Activated CD4-positive, alpha-beta memory T cell treated with anti-CD3 and anti-CD28 coated beads, Interleukin-2, amount 10 ng/mL, durations not matched to agents 7 days and 5 days (primary cell): ENCODE measurements around the gene CLK3. TPM values are rescaled to one million over a fixed set of nuclear protein-coding genes. Genes with fewer than 3 reads are reported as not detected.
"Not testable (repeated sequence)": the region's sequence is repeated elsewhere in the genome, so short reads cannot be mapped to it uniquely, and the experiment has no call there.

Experiments used
- CTCF ChIA-PET: fragments of 350-600 bp; sonication (Branson Sonifier 250); formaldehyde crosslinking; loops from one replicate; lab custom pipeline; 2021; ENCODE audit warnings: antibody characterized with exemption, inconsistent platforms; lab: Charles Lee
- POLR2A ChIA-PET: fragments of 350-600 bp; sonication (Branson Sonifier 250); formaldehyde crosslinking; loops from one replicate; lab custom pipeline; 2021; ENCODE audit warnings: antibody characterized with exemption; lab: Charles Lee
- DNase-seq: peaks from one replicate; pipeline ENCODE4 v3.0.0-alpha.2; 2020
- H3K27ac Mint-ChIP-seq: one replicate; pipeline ENCODE4 v1.8.0; 2021; ENCODE audit warnings: mild to moderate bottlenecking, mixed read lengths
- H3K27me3 Mint-ChIP-seq: one replicate; pipeline ENCODE4 v1.8.0; 2021; ENCODE audit warnings: mixed read lengths
- H3K36me3 Mint-ChIP-seq: one replicate; pipeline ENCODE4 v1.8.0; 2021; ENCODE audit warnings: low read depth, mixed read lengths
- H3K4me1 Mint-ChIP-seq: one replicate; pipeline ENCODE4 v1.8.0; 2021; ENCODE audit warnings: mixed read lengths
- H3K4me3 Mint-ChIP-seq: one replicate; pipeline ENCODE4 v1.8.0; 2021; ENCODE audit warnings: mild to moderate bottlenecking, mixed read lengths
- H3K9me3 Mint-ChIP-seq: one replicate; pipeline ENCODE4 v1.8.0; 2021; ENCODE audit warnings: mixed read lengths
- total RNA-seq, 2 experiments: library from RNA; stranded (reverse); gene quantifications; one replicate each; pipeline ENCODE4 v1.2.3, GENCODE V29; 2021

CLK3 gene
- total RNA-seq, 2 experiments from 2014 or later = 133 to 136 TPM

- peaks cover 83% of the 10 kb centered on the region for H3K36me3 Mint-ChIP-seq
- no peak overlapping the region for H3K4me3 Mint-ChIP-seq
- no peaks in the 10 kb centered on the region for H3K27me3 Mint-ChIP-seq
- H3K27ac Mint-ChIP-seq = peak overlapping the region; percentile 73
- H3K9me3 Mint-ChIP-seq = no peaks in the 10 kb centered on the region
- POLR2A ChIA-PET = interaction anchor here (1.0 to 4.1 kb wide), 2 partner anchors 10 to 86 kb away, joined by 3 to 31 read pairs; partner anchors contain the start of gene CLK3
- no peak for DNase-seq
- H3K4me1 Mint-ChIP-seq = peaks cover 40% of the 10 kb centered on the region
- CTCF ChIA-PET = interaction anchor here (0.6 to 8.3 kb wide), 5 partner anchors 8 to 145 kb away, joined by 3 to 89 read pairs (median 5); partner anchors contain the start of gene CLK3
These were observed 10.7 kb downstream of the CLK3 start for GRCh38 chr15:74626336-74626735.

- H3K9me3 Mint-ChIP-seq = no peaks in the 10 kb centered on the region
- H3K27me3 Mint-ChIP-seq = no peaks in the 10 kb centered on the region
- H3K4me3 Mint-ChIP-seq = no peak overlapping the region
- ChIA-PET POLR2A (interaction anchor here (0.6 to 4.1 kb wide), 5 partner anchors 11 to 243 kb away, joined by 3 to 31 read pairs (median 3); partner anchors contain the start of gene CLK3), CTCF (interaction anchor here (0.6 to 8.3 kb wide), 5 partner anchors 7 to 144 kb away, joined by 3 to 89 read pairs (median 5); partner anchors contain the start of gene CLK3)
- peaks cover 79% of the 10 kb centered on the region for H3K36me3 Mint-ChIP-seq
- peaks cover 36% of the 10 kb centered on the region for H3K4me1 Mint-ChIP-seq
- H3K27ac Mint-ChIP-seq = peak overlapping the region; percentile 73
- no peak for DNase-seq
These were observed 11.4 kb downstream of the CLK3 start for GRCh38 chr15:74626752-74627692.

- H3K27me3 Mint-ChIP-seq = no peaks in the 10 kb centered on the region
- H3K4me1 Mint-ChIP-seq = peaks cover 32% of the 10 kb centered on the region
- no peak for DNase-seq
- H3K36me3 Mint-ChIP-seq = peaks cover 78% of the 10 kb centered on the region
- H3K9me3 Mint-ChIP-seq = no peaks in the 10 kb centered on the region
- ChIA-PET CTCF (interaction anchor here (2.0 to 8.3 kb wide), 2 partner anchors 7 to 11 kb away, joined by 9 to 89 read pairs; partner anchors contain the start of gene CLK3), POLR2A (interaction anchor here (0.6 to 4.1 kb wide), 4 partner anchors 11 to 244 kb away, joined by 3 to 31 read pairs (median 3); partner anchors contain the start of gene CLK3)
- peak overlapping the region; percentile 73 for H3K27ac Mint-ChIP-seq
- no peak overlapping the region for H3K4me3 Mint-ChIP-seq
These were observed 12.1 kb downstream of the CLK3 start for GRCh38 chr15:74627766-74628165.

- no peak for DNase-seq
- no peaks in the 10 kb centered on the region for H3K9me3 Mint-ChIP-seq
- H3K4me3 Mint-ChIP-seq = no peak overlapping the region
- peaks cover 75% of the 10 kb centered on the region for H3K36me3 Mint-ChIP-seq
- peaks cover 32% of the 10 kb centered on the region for H3K4me1 Mint-ChIP-seq
- H3K27ac Mint-ChIP-seq = peak overlapping the region; percentile 44
- H3K27me3 Mint-ChIP-seq = no peaks in the 10 kb centered on the region
- CTCF ChIA-PET = interaction anchor here (8.3 kb wide), 1 partner anchor 6 kb away, joined by 89 read pairs; no protein-coding TSS in a partner anchor
- POLR2A ChIA-PET = interaction anchor here (1.4 to 4.1 kb wide), 2 partner anchors 12 to 244 kb away, joined by 3 to 31 read pairs; partner anchors contain the start of gene CLK3
These were observed 12.6 kb downstream of the CLK3 start for GRCh38 chr15:74628199-74628598.

GRCh38 chr15:74628949-74629348 is 13.3 kb downstream of the CLK3 start:
- no peak for DNase-seq
- CTCF ChIA-PET = interaction anchor here (8.3 to 13.8 kb wide), 2 partner anchors 6 to 140 kb away, joined by 89 to 329 read pairs; no protein-coding TSS in a partner anchor
- Mint-ChIP-seq H3K4me3 (no peak overlapping the region), H3K27ac (peak overlapping the region; percentile 0), H3K27me3 (no peaks in the 10 kb centered on the region), H3K36me3 (peaks cover 70% of the 10 kb centered on the region), H3K4me1 (peaks cover 32% of the 10 kb centered on the region), H3K9me3 (no peaks in the 10 kb centered on the region)
- POLR2A ChIA-PET = no interaction called here

- H3K9me3 Mint-ChIP-seq, DNase-seq, H3K4me3 Mint-ChIP-seq, H3K27me3 Mint-ChIP-seq, H3K27ac Mint-ChIP-seq: not testable (repeated sequence)
- peaks cover 28% of the 10 kb centered on the region for H3K4me1 Mint-ChIP-seq
- ChIA-PET CTCF (interaction anchor here (1.0 to 13.8 kb wide), 4 partner anchors 5 to 140 kb away, joined by 3 to 329 read pairs (median 46); no protein-coding TSS in a partner anchor), POLR2A (interaction anchor here (1.0 to 1.4 kb wide), 2 partner anchors 13 to 89 kb away, joined by 3 to 5 read pairs; partner anchors contain the start of gene ARID3B)
- H3K36me3 Mint-ChIP-seq = peaks cover 70% of the 10 kb centered on the region
These were observed 14.1 kb downstream of the CLK3 start for GRCh38 chr15:74629696-74630095.

GRCh38 chr15:74630284-74631086 is 14.8 kb downstream of the CLK3 start:
- ChIA-PET POLR2A (interaction anchor here (0.8 to 7.5 kb wide), 6 partner anchors 10 to 326 kb away, joined by 3 to 48 read pairs (median 3); partner anchors contain the start of genes ARID3B and RPP25), CTCF (interaction anchor here (1.0 to 13.8 kb wide), 13 partner anchors 6 to 318 kb away, joined by 3 to 329 read pairs (median 5); partner anchors contain the start of gene CLK3)
- Mint-ChIP-seq H3K27ac (no peak overlapping the region), H3K9me3 (no peaks in the 10 kb centered on the region), H3K4me3 (no peak overlapping the region), H3K4me1 (peaks cover 27% of the 10 kb centered on the region), H3K36me3 (peaks cover 66% of the 10 kb centered on the region), H3K27me3 (no peaks in the 10 kb centered on the region)
- no peak for DNase-seq

- Mint-ChIP-seq H3K27ac (no peak overlapping the region), H3K4me1 (peaks cover 21% of the 10 kb centered on the region), H3K4me3 (no peak overlapping the region), H3K36me3 (peaks cover 64% of the 10 kb centered on the region), H3K9me3 (no peaks in the 10 kb centered on the region), H3K27me3 (no peaks in the 10 kb centered on the region)
- no peak for DNase-seq
- ChIA-PET CTCF (interaction anchor here (0.8 to 13.8 kb wide), 20 partner anchors 6 to 318 kb away, joined by 3 to 329 read pairs (median 5); partner anchors contain the start of genes CLK3 and CYP1A1), POLR2A (interaction anchor here (0.8 to 7.5 kb wide), 6 partner anchors 10 to 326 kb away, joined by 3 to 48 read pairs (median 4); partner anchors contain the start of genes ARID3B, CLK3 and RPP25)
These were observed 15.4 kb downstream of the CLK3 start for GRCh38 chr15:74631087-74631385.

- no peaks in the 10 kb centered on the region for H3K9me3 Mint-ChIP-seq
- ChIA-PET CTCF (interaction anchor here (0.8 to 13.8 kb wide), 23 partner anchors 7 to 323 kb away, joined by 3 to 329 read pairs (median 5); partner anchors contain the start of genes CLK3 and CYP1A1), POLR2A (interaction anchor here (0.8 to 7.5 kb wide), 6 partner anchors 10 to 325 kb away, joined by 3 to 48 read pairs (median 4); partner anchors contain the start of genes ARID3B, CLK3 and RPP25)
- no peak overlapping the region for H3K4me3 Mint-ChIP-seq
- DNase-seq = no peak
- H3K4me1 Mint-ChIP-seq = peaks cover 18% of the 10 kb centered on the region
- H3K36me3 Mint-ChIP-seq = peaks cover 61% of the 10 kb centered on the region
- no peaks in the 10 kb centered on the region for H3K27me3 Mint-ChIP-seq
- no peak overlapping the region for H3K27ac Mint-ChIP-seq
These were observed 15.8 kb downstream of the CLK3 start for GRCh38 chr15:74631408-74631807.

- CTCF ChIA-PET = interaction anchor here (0.6 to 13.8 kb wide), 26 partner anchors 7 to 322 kb away, joined by 3 to 329 read pairs (median 5); partner anchors contain the start of genes CLK3, CYP1A1 and FAM219B
- POLR2A ChIA-PET = interaction anchor here (1.2 to 7.5 kb wide), 3 partner anchors 16 to 137 kb away, joined by 4 to 48 read pairs (median 14); partner anchors contain the start of gene CLK3
- Mint-ChIP-seq H3K9me3 (no peaks in the 10 kb centered on the region), H3K27ac (no peak overlapping the region), H3K4me3 (no peak overlapping the region), H3K4me1 (peaks cover 11% of the 10 kb centered on the region), H3K36me3 (peaks cover 56% of the 10 kb centered on the region), H3K27me3 (no peaks in the 10 kb centered on the region)
- peak; percentile 66 for DNase-seq
These were observed 16.4 kb downstream of the CLK3 start for GRCh38 chr15:74631935-74632560.

GRCh38 chr15:74632601-74633000 is 17.0 kb downstream of the CLK3 start:
- no peaks in the 10 kb centered on the region for H3K9me3 Mint-ChIP-seq
- no peak for DNase-seq
- H3K36me3 Mint-ChIP-seq = peaks cover 50% of the 10 kb centered on the region
- H3K27ac Mint-ChIP-seq = no peak overlapping the region
- ChIA-PET CTCF (interaction anchor here (0.6 to 13.8 kb wide), 26 partner anchors 8 to 321 kb away, joined by 3 to 329 read pairs (median 5); partner anchors contain the start of genes CLK3, CYP1A1 and FAM219B), POLR2A (interaction anchor here (0.8 to 7.5 kb wide), 4 partner anchors 16 to 137 kb away, joined by 3 to 48 read pairs (median 9); partner anchors contain the start of gene CLK3)
- H3K4me3 Mint-ChIP-seq = no peak overlapping the region
- peaks cover 6% of the 10 kb centered on the region for H3K4me1 Mint-ChIP-seq
- no peaks in the 10 kb centered on the region for H3K27me3 Mint-ChIP-seq
